HepG2 (cell line): ENCODE data around the gene FALEC. TPM values are rescaled to one million over a fixed set of nuclear protein-coding genes. Genes with fewer than 3 reads are reported as not detected.
A peak's percentile ranks its signal among the peaks of the same experiment; 100 is the strongest.

ENCODE experiments used
- ELF3 ChIP-seq: IDR thresholded peaks from 2 replicates; pipeline ENCODE4 v1.6.1; 2016; ENCODE audit warnings: missing genetic modification reagents, missing compliant biosample characterization
- ERF ChIP-seq: IDR thresholded peaks from 2 replicates; pipeline ENCODE4 v1.6.1; 2018; ENCODE audit warnings: missing biosample characterization, missing genetic modification reagents
- MIER2 ChIP-seq: IDR thresholded peaks from 2 replicates; pipeline ENCODE4 v1.6.1; 2016; ENCODE audit warnings: missing biosample characterization, missing genetic modification reagents
- NCOA2 ChIP-seq: sonication (generic); formaldehyde crosslinking; IDR thresholded peaks from 2 replicates; pipeline ENCODE4 v1.8.0; 2022; ENCODE audit warnings: inconsistent platforms
- NCOR1 ChIP-seq: fragments of 200-600 bp; sonication (generic); IDR thresholded peaks from 2 replicates; pipeline ENCODE4 v1.7.0; 2017; ENCODE audit warnings: antibody characterized with exemption, low read length, borderline replicate concordance
- SNAI1 ChIP-seq: sonication (generic); formaldehyde crosslinking; IDR thresholded peaks from 2 replicates; pipeline ENCODE4 v1.5.0; 2020; ENCODE audit warnings: mild to moderate bottlenecking, missing genetic modification reagents, borderline replicate concordance
- ZEB1 ChIP-seq: IDR thresholded peaks from 2 replicates; pipeline ENCODE4 v1.6.1; 2012; ENCODE audit warnings: mild to moderate bottlenecking, low read depth, inconsistent platforms; ENCODE audit not compliant: insufficient replicate concordance
- ZNF12 ChIP-seq: sonication (generic); formaldehyde crosslinking; IDR thresholded peaks from 2 replicates; pipeline ENCODE4 v1.5.0; 2020; ENCODE audit warnings: missing genetic modification reagents
- ZNF138 ChIP-seq: sonication (generic); formaldehyde crosslinking; IDR thresholded peaks from 2 replicates; pipeline ENCODE4 v1.5.0; 2020; ENCODE audit warnings: mild to moderate bottlenecking, low read depth, missing genetic modification reagents
- ZNF543 ChIP-seq: sonication (generic); formaldehyde crosslinking; IDR thresholded peaks from 2 replicates; pipeline ENCODE4 v1.4.0; 2020; ENCODE audit warnings: mild to moderate bottlenecking, missing genetic modification reagents
- ZNF614 ChIP-seq: IDR thresholded peaks from 2 replicates; pipeline ENCODE4 v1.6.1; 2018; ENCODE audit warnings: missing biosample characterization, missing genetic modification reagents, inconsistent platforms, borderline replicate concordance
- ZNF615 ChIP-seq: sonication (generic); formaldehyde crosslinking; IDR thresholded peaks from 2 replicates; pipeline ENCODE4 v1.5.0; 2020; ENCODE audit warnings: mild to moderate bottlenecking, missing genetic modification reagents, borderline replicate concordance
- ZNF660 ChIP-seq: sonication (generic); formaldehyde crosslinking; IDR thresholded peaks from 2 replicates; pipeline ENCODE4 v1.5.1; 2020; ENCODE audit warnings: mild to moderate bottlenecking, low read depth, missing genetic modification reagents, borderline replicate concordance
- ZNF850 ChIP-seq: sonication (generic); formaldehyde crosslinking; conservative IDR thresholded peaks from 2 replicates; pipeline ENCODE4 v1.9.0; 2021; ENCODE audit warnings: mild to moderate bottlenecking, missing genetic modification reagents
- polyA plus RNA-seq, 8 experiments: library from polyadenylated mRNA; depleted of rRNA in 3 of 8; stranded (reverse) in 7 of 8; unstranded in 1 of 8; fragments of >200 nt; fragmentation: Illumina TruSeq in 4 of 8; extraction: Trizol in 4 of 8; gene quantifications; 2 replicates each; pipeline versions ENCODE4 v1.2.1 to v1.2.3, GENCODE V29; 2011 to 2016; ENCODE audit warnings: low read depth in 4 of 8, missing spikeins in 1 of 8, mixed read lengths in 1 of 8; ENCODE audit not compliant: insufficient read depth in 1 of 8
- total RNA-seq, 5 experiments: library from RNA; depleted of rRNA; stranded (reverse); fragments of >200 nt; fragmentation: Illumina TruSeq; extraction: Trizol; gene quantifications; 2 replicates each; pipeline ENCODE4 v1.2.3, GENCODE V29; 2016; ENCODE audit warnings: low read depth in 1 of 5
- TF ChIP-seq, protein P1 (sequence below): sonication (generic); formaldehyde crosslinking; IDR thresholded peaks from 2 replicates; pipeline ENCODE4 v1.4.0; 2020; ENCODE audit warnings: missing genetic modification reagents
- TF ChIP-seq, protein P2 (sequence below): sonication (generic); formaldehyde crosslinking; IDR thresholded peaks from 2 replicates; pipeline ENCODE4 v1.5.0; 2020; ENCODE audit warnings: mild to moderate bottlenecking, missing genetic modification reagents
- TF ChIP-seq, protein P3 (sequence below): IDR thresholded peaks from 2 replicates; pipeline ENCODE4 v1.6.1; 2016; ENCODE audit warnings: low read depth
- TF ChIP-seq, protein P4 (sequence below): IDR thresholded peaks from 2 replicates; pipeline ENCODE4 v1.6.1; 2016; ENCODE audit warnings: missing biosample characterization, missing genetic modification reagents, low read depth
- TF ChIP-seq, protein P5 (sequence below): sonication (generic); formaldehyde crosslinking; IDR thresholded peaks from 2 replicates; pipeline ENCODE4 v1.4.0; 2020; ENCODE audit warnings: missing genetic modification reagents, mild to moderate bottlenecking, borderline replicate concordance
- TF ChIP-seq, protein P6 (sequence below): sonication (generic); formaldehyde crosslinking; IDR thresholded peaks from 2 replicates; pipeline ENCODE4 v1.5.0; 2020; ENCODE audit warnings: mild to moderate bottlenecking, missing genetic modification reagents

The FALEC gene
- total and polyA plus RNA-seq, 2 of the 13 experiments (the other 11 are each of a cell fraction or from before 2014, with no cell fraction given): 0.33 to 0.71 TPM

DNA sequence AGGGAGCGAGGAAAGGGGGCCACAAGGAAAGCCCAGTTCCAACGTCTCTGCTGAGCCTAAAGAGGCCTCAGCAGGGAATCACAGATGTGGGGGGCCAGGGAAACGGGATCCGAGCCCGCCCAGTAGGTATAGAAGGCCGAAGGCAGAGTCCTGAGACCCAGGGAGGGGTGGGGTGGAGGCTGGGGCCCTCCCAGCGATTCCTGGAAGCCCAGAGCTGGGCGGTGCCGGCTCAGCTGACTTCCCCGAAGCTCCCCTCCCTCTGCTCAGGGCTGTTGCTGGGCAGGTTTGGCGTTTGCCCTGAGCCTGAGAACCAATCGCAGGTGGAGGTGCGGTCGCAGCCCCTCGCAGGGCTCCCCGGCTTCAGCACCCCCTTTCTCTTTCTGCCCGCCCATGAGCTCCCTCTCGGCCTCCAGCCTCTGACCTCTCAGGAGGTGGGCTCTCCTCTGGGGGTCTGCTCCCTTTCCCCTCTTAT lies 46.5 kb downstream of the FALEC start (continued):
- peak; percentile 74; the same call in 1 of the 2 replicates for TF ChIP-seq ERF (CRISPR knock-in tag)
- no peak for TF ChIP-seq MIER2
- TF ChIP-seq ZNF615 (CRISPR knock-in tag): no peak
- TF ChIP-seq ZNF660 (CRISPR knock-in tag): no peak
- TF ChIP-seq SNAI1 (CRISPR knock-in tag): no peak
- TF ChIP-seq, protein P1, sequence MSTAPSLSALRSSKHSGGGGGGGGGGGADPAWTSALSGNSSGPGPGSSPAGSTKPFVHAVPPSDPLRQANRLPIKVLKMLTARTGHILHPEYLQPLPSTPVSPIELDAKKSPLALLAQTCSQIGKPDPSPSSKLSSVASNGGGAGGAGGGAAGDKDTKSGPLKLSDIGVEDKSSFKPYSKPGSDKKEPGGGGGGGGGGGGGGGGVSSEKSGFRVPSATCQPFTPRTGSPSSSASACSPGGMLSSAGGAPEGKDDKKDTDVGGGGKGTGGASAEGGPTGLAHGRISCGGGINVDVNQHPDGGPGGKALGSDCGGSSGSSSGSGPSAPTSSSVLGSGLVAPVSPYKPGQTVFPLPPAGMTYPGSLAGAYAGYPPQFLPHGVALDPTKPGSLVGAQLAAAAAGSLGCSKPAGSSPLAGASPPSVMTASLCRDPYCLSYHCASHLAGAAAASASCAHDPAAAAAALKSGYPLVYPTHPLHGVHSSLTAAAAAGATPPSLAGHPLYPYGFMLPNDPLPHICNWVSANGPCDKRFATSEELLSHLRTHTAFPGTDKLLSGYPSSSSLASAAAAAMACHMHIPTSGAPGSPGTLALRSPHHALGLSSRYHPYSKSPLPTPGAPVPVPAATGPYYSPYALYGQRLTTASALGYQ (CRISPR knock-in tag): peak; percentile 53; the same call in 1 of the 2 replicates
- no peak for TF ChIP-seq ZEB1
- TF ChIP-seq, protein P2, sequence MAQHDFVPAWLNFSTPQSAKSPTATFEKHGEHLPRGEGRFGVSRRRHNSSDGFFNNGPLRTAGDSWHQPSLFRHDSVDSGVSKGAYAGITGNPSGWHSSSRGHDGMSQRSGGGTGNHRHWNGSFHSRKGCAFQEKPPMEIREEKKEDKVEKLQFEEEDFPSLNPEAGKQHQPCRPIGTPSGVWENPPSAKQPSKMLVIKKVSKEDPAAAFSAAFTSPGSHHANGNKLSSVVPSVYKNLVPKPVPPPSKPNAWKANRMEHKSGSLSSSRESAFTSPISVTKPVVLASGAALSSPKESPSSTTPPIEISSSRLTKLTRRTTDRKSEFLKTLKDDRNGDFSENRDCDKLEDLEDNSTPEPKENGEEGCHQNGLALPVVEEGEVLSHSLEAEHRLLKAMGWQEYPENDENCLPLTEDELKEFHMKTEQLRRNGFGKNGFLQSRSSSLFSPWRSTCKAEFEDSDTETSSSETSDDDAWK: no peak
- TF ChIP-seq ZNF850: peak; percentile 72; the same call in 1 of the 2 replicates
- TF ChIP-seq, protein P3, sequence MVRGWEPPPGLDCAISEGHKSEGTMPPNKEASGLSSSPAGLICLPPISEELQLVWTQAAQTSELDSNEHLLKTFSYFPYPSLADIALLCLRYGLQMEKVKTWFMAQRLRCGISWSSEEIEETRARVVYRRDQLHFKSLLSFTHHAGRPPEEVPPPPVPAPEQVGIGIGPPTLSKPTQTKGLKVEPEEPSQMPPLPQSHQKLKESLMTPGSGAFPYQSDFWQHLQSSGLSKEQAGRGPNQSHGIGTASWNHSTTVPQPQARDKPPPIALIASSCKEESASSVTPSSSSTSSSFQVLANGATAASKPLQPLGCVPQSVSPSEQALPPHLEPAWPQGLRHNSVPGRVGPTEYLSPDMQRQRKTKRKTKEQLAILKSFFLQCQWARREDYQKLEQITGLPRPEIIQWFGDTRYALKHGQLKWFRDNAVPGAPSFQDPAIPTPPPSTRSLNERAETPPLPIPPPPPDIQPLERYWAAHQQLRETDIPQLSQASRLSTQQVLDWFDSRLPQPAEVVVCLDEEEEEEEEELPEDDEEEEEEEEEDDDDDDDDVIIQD (CRISPR knock-in tag): peak; percentile 69; the same call in 1 of the 2 replicates
- no peak for TF ChIP-seq ZNF12 (CRISPR knock-in tag)
- peak; percentile 73; the same call in 1 of the 2 replicates for TF ChIP-seq ELF3 (CRISPR knock-in tag)
- peak; percentile 9; the same call in 1 of the 2 replicates for TF ChIP-seq NCOR1
- peak; percentile 42; the same call in 1 of the 2 replicates for TF ChIP-seq ZNF543 (CRISPR knock-in tag)
- TF ChIP-seq, protein P4, sequence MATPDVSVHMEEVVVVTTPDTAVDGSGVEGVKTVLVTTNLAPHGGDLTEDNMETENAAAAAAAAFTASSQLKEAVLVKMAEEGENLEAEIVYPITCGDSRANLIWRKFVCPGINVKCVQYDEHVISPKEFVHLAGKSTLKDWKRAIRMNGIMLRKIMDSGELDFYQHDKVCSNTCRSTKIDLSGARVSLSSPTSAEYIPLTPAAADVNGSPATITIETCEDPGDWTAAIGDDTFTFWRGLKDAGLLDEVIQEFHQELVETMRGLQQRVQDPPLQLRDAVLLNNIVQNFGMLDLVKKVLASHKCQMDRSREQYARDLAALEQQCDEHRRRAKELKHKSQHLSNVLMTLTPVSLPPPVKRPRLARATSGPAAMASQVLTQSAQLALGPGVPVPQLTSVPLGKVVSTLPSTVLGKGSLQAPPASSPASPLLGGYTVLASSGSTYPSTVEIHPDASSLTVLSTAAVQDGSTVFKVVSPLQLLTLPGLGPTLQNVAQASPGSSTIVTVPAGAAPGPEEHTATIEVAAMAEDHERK (CRISPR knock-in tag): 0 out of 2 replicates have a peak, but pooled peaks have one; percentile 13
- peak; percentile 74; the same call in 1 of the 2 replicates for TF ChIP-seq ZNF614
- TF ChIP-seq, protein P5, sequence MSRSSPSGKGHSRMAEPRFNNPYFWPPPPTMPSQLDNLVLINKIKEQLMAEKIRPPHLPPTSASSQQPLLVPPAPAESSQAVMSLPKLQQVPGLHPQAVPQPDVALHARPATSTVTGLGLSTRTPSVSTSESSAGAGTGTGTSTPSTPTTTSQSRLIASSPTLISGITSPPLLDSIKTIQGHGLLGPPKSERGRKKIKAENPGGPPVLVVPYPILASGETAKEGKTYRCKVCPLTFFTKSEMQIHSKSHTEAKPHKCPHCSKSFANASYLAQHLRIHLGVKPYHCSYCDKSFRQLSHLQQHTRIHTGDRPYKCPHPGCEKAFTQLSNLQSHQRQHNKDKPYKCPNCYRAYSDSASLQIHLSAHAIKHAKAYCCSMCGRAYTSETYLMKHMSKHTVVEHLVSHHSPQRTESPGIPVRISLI (CRISPR knock-in tag): no peak
- TF ChIP-seq, protein P6, sequence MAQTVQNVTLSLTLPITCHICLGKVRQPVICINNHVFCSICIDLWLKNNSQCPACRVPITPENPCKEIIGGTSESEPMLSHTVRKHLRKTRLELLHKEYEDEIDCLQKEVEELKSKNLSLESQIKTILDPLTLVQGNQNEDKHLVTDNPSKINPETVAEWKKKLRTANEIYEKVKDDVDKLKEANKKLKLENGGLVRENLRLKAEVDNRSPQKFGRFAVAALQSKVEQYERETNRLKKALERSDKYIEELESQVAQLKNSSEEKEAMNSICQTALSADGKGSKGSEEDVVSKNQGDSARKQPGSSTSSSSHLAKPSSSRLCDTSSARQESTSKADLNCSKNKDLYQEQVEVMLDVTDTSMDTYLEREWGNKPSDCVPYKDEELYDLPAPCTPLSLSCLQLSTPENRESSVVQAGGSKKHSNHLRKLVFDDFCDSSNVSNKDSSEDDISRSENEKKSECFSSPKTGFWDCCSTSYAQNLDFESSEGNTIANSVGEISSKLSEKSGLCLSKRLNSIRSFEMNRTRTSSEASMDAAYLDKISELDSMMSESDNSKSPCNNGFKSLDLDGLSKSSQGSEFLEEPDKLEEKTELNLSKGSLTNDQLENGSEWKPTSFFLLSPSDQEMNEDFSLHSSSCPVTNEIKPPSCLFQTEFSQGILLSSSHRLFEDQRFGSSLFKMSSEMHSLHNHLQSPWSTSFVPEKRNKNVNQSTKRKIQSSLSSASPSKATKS (CRISPR knock-in tag): peak; percentile 21; the same call in 1 of the 2 replicates
- TF ChIP-seq NCOA2 (CRISPR knock-in tag): peak; percentile 95
- no peak for TF ChIP-seq ZNF138 (CRISPR knock-in tag)
